BLaER1 (cell line): Measurements from ENCODE around the gene ZNF732.

ENCODE experiments used
- H3K27ac ChIP-seq: shearing (Covaris generic); formaldehyde crosslinking; 2 replicates; pipeline ENCODE4 v1.8.1; 2022
- H3K27me3 ChIP-seq: shearing (Covaris generic); formaldehyde crosslinking; 2 replicates; pipeline ENCODE4 v1.8.1; 2022
- H3K36me3 ChIP-seq: shearing (Covaris generic); formaldehyde crosslinking; 2 replicates; pipeline ENCODE4 v1.8.1; 2022
- H3K4me1 ChIP-seq: shearing (Covaris generic); formaldehyde crosslinking; 2 replicates; pipeline ENCODE4 v1.8.1; 2022
- H3K4me2 ChIP-seq: shearing (Covaris generic); formaldehyde crosslinking; 2 replicates; pipeline ENCODE4 v1.8.1; 2022
- H3K4me3 ChIP-seq: shearing (Covaris generic); formaldehyde crosslinking; 2 replicates; pipeline ENCODE4 v1.8.1; 2022
- H3K9ac ChIP-seq: shearing (Covaris generic); formaldehyde crosslinking; 2 replicates; pipeline ENCODE4 v1.8.1; 2022
- H3K9me3 ChIP-seq: shearing (Covaris generic); formaldehyde crosslinking; 2 replicates; pipeline ENCODE4 v1.8.1; 2022
- H4K20me1 ChIP-seq: shearing (Covaris generic); formaldehyde crosslinking; 2 replicates; pipeline ENCODE4 v1.8.1; 2022
- Cebpa-rat ChIP-seq: shearing (Covaris generic); IDR thresholded peaks from 2 replicates; pipeline ENCODE4 v1.8.1; 2022

The ZNF732 gene

GRCh38 chr4:304969-305680 is at the start of gene ZNF732:
Gene ZNF732, minus strand, starts transcription at chr4:305474. Its CDS starts 164 bp downstream, at chr4:305310.
- Histone ChIP-seq H4K20me1 (peaks cover 7% of the 10 kb centered on the region; the same call in 1 of the 2 replicates), H3K4me3 (no peak within 1 kb of the TSS), H3K4me2 (peak within 1 kb of the TSS; percentile 78), H3K27ac (no peak within 1 kb of the TSS; the same call in 1 of the 2 replicates), H3K36me3 (no peaks in the 10 kb centered on the region), H3K9me3 (peaks cover 61% of the 10 kb centered on the region), H3K9ac (no peak within 1 kb of the TSS), H3K27me3 (no peaks in the 10 kb centered on the region), H3K4me1 (peaks cover 34% of the 10 kb centered on the region)
- TF ChIP-seq Cebpa-rat: no peak

DNA sequence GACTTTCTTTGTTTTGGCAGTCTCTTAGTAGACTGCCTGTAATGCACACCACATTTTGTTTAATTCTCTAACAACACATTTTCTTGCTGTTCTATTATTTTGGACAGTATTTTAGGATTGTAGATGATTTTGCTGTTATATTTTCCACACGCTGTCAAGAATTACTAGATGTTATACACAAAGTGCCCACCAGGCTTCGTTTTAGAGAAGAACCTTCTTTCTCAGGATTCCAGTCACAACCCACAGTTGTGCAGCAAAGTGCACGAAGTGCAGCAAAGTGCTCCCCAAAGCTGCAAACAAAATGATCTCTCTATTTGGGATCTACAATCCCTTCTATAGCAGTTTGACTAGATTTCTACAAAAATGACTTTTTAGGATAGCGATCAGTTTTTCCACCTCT is 34.7 kb upstream of the ZNF732 start:
- Histone ChIP-seq H3K9ac (no peak overlapping the region), H3K27ac (no peak overlapping the region), H3K4me1 (peaks cover 14% of the 10 kb centered on the region), H3K4me2 (no peak overlapping the region), H4K20me1 (no peaks in the 10 kb centered on the region), H3K36me3 (peaks cover 64% of the 10 kb centered on the region), H3K27me3 (peaks cover 21% of the 10 kb centered on the region), H3K9me3 (peaks cover 96% of the 10 kb centered on the region), H3K4me3 (peak overlapping the region; percentile 93; the same call in 1 of the 2 replicates)
- TF ChIP-seq Cebpa-rat: no peak

GRCh38 chr4:338759-339097 is 33.5 kb upstream of the ZNF732 start:
- Histone ChIP-seq H4K20me1 (no peaks in the 10 kb centered on the region), H3K4me2 (peak overlapping the region; percentile 86), H3K9ac (peak overlapping the region; percentile 94), H3K36me3 (peaks cover 51% of the 10 kb centered on the region), H3K27me3 (peaks cover 21% of the 10 kb centered on the region), H3K27ac (no peak overlapping the region), H3K9me3 (peaks cover 83% of the 10 kb centered on the region), H3K4me1 (peaks cover 14% of the 10 kb centered on the region), H3K4me3 (peak overlapping the region; percentile 93)
- no peak for TF ChIP-seq Cebpa-rat

GRCh38 chr4:337932-338758 is 32.9 kb upstream of the ZNF732 start:
- Histone ChIP-seq H3K36me3 (peaks cover 45% of the 10 kb centered on the region), H3K27ac (peak overlapping the region; percentile 89), H4K20me1 (no peaks in the 10 kb centered on the region), H3K9ac (peak overlapping the region; percentile 94), H3K9me3 (peaks cover 78% of the 10 kb centered on the region), H3K4me1 (peaks cover 14% of the 10 kb centered on the region), H3K4me3 (peak overlapping the region; percentile 93), H3K27me3 (peaks cover 21% of the 10 kb centered on the region), H3K4me2 (peak overlapping the region; percentile 86)
- TF ChIP-seq Cebpa-rat: no peak

DNA sequence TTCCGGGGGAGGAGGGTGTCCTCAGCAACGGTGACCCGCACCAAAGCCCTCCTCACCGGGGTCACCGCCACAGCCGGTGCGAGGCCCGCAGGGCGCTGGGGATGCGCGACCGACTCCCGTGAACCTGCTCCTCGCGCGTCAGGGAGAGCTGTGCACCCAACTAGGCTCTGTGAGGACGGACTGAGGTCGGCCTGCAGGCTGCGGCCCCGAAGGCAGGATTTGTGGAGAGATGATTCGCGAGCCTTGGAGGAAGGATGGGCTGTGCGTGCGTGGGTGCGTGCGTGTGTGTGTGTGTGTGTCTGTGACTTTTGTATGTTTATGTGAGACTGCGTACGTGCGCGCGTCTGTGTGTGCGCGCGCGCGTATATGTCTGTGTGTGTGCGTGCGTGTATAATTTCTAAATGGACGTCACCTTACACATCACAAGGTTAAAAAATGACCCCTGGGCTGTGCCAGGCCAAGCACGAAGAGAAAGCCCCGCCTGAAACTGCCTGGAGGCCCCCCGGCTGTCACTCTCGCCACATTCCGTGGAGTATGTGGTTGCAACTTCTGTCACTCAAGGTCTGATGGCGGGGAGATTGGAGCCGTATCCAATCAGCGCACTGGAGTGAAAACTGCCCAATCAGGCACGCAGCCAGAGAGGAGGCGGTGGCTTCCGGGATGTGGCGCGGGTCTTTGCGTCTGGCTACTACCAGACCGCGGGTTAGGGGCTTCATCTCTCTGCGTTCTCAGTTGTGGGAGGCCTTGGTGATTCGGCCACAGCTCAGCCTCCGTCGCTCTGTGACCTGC is 32.1 kb upstream of the ZNF732 start, which contains the start of gene ZNF141:
Gene ZNF141, plus strand, starts transcription at position 672 of the 789 bp plus-strand sequence. CDS start 170 bp downstream, outside the sequence.
- peak within 1 kb of the TSS; percentile 94 for H3K9ac ChIP-seq
- peaks cover 37% of the 10 kb centered on the region for H3K36me3 ChIP-seq
- peak within 1 kb of the TSS; percentile 86 for H3K4me2 ChIP-seq
- H3K4me1 ChIP-seq: peaks cover 14% of the 10 kb centered on the region
- H3K27me3 ChIP-seq: peaks cover 21% of the 10 kb centered on the region
- no peaks in the 10 kb centered on the region for H4K20me1 ChIP-seq
- H3K4me3 ChIP-seq: peak within 1 kb of the TSS; percentile 93
- H3K27ac ChIP-seq: peak within 1 kb of the TSS; percentile 89
- H3K9me3 ChIP-seq: peaks cover 78% of the 10 kb centered on the region
- no peak for TF ChIP-seq Cebpa-rat

- Histone ChIP-seq H3K4me2 (peak overlapping the region; percentile 86), H3K9me3 (peaks cover 75% of the 10 kb centered on the region), H3K4me3 (peak overlapping the region; percentile 93), H3K27me3 (peaks cover 21% of the 10 kb centered on the region), H3K9ac (peak overlapping the region; percentile 94; the same call in 1 of the 2 replicates), H4K20me1 (no peaks in the 10 kb centered on the region), H3K27ac (peak overlapping the region; percentile 89), H3K36me3 (peaks cover 32% of the 10 kb centered on the region), H3K4me1 (peaks cover 14% of the 10 kb centered on the region)
- no peak for TF ChIP-seq Cebpa-rat
Measured at GRCh38 chr4:336893-337142, 31.5 kb upstream of the ZNF732 start.

GRCh38 chr4:336099-336892 is 31.0 kb upstream of the ZNF732 start:
- peaks cover 21% of the 10 kb centered on the region for H3K27me3 ChIP-seq
- H4K20me1 ChIP-seq: no peaks in the 10 kb centered on the region
- H3K4me2 ChIP-seq: peak overlapping the region; percentile 86; the same call in 1 of the 2 replicates
- no peak overlapping the region for H3K9ac ChIP-seq
- H3K4me1 ChIP-seq: peaks cover 14% of the 10 kb centered on the region
- H3K27ac ChIP-seq: no peak overlapping the region
- peaks cover 27% of the 10 kb centered on the region for H3K36me3 ChIP-seq
- H3K4me3 ChIP-seq: peak overlapping the region; percentile 93
- H3K9me3 ChIP-seq: peaks cover 74% of the 10 kb centered on the region
- TF ChIP-seq Cebpa-rat: no peak

- H3K9me3 ChIP-seq: peaks cover 69% of the 10 kb centered on the region
- H3K4me3 ChIP-seq: no peak overlapping the region
- no peak overlapping the region for H3K4me2 ChIP-seq
- peaks cover 14% of the 10 kb centered on the region for H3K4me1 ChIP-seq
- no peaks in the 10 kb centered on the region for H4K20me1 ChIP-seq
- no peak for TF ChIP-seq Cebpa-rat
- peaks cover 19% of the 10 kb centered on the region for H3K36me3 ChIP-seq
- no peak overlapping the region for H3K27ac ChIP-seq
- H3K27me3 ChIP-seq: peaks cover 21% of the 10 kb centered on the region
- no peak overlapping the region for H3K9ac ChIP-seq
Measured at GRCh38 chr4:335515-335914, 30.2 kb upstream of the ZNF732 start.

GRCh38 chr4:328729-329128 is 23.5 kb upstream of the ZNF732 start:
- Histone ChIP-seq H3K4me1 (no peaks in the 10 kb centered on the region), H3K4me3 (no peak overlapping the region), H4K20me1 (no peaks in the 10 kb centered on the region), H3K27ac (no peak overlapping the region), H3K36me3 (no peaks in the 10 kb centered on the region), H3K9me3 (peaks cover 68% of the 10 kb centered on the region), H3K27me3 (no peaks in the 10 kb centered on the region), H3K4me2 (no peak overlapping the region), H3K9ac (no peak overlapping the region)
- TF ChIP-seq Cebpa-rat: no peak
